Right renal pelvis (tissue), 4 donors: ENCODE results near the gene LINGO1. TPM values are rescaled to one million over a fixed set of nuclear protein-coding genes. Genes with fewer than 3 reads are reported as not detected.

Experiments
- DNase-seq, 4 donors: peaks; one replicate each; pipeline ENCODE4 v3.0.0-alpha.2; 2013; ENCODE audit warnings: low read depth in 4 of 4, low spot score in 3 of 4, missing footprints in 1 of 4
- polyA plus RNA-seq, 4 donors: library from polyadenylated mRNA; unstranded; fragments of 120-200 nt; gene quantifications; one replicate each; pipeline ENCODE4 v1.2.1, GENCODE V29; 2013; ENCODE audit not compliant: insufficient read length in 4 of 4

The LINGO1 gene
- polyA plus RNA-seq, 4 donors: 14.3 to 18.2 (median 16.3) TPM

DNA sequence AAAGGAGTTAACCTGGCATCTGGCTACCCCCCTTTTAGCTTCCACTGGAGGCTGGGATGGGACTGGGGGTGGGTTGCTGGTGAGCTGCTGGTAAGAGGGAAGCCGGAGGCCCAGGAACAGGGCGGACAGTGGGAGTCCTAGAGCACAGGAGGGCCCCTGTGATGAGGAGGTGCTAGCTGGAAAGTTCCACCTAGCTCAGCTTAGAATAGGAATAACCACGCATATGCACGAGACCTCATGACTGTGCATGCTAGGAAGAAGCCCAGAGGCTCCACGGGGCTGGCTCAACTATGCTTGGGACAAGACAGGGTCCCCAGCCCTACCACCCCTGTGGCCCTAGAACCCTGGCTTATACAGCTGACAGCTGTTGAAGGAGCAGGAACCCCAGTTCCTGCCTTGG is 34.1 kb downstream of the LINGO1 start:
- no peak for DNase-seq

GRCh38 chr15:77597804-77598453 is 34.8 kb downstream of the LINGO1 start:
- no peak for DNase-seq

GRCh38 chr15:77596821-77597803 is 35.6 kb downstream of the LINGO1 start:
- DNase-seq: no peak

GRCh38 chr15:77595231-77595630 is 37.5 kb downstream of the LINGO1 start:
- no peak for DNase-seq

DNA sequence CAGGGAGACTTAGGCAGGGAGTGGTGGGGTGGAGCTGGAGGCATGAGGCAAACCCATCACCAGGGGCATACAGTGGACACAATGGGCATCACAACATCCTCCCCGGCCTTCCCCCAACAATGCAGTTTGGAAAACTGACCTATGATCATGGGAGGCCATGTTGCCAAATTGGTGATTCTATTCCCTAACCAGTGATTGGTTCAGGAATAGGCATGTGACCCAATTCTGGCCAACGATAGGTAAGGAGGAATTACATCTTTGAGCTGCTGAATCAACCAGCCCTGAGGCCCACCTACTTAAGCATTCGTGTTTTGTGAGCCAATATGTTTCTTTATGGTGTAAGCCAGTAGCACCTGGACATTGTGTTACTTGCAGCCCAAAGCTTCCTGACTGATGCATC is 40.0 kb downstream of the LINGO1 start:
- DNase-seq: no peak

DNA sequence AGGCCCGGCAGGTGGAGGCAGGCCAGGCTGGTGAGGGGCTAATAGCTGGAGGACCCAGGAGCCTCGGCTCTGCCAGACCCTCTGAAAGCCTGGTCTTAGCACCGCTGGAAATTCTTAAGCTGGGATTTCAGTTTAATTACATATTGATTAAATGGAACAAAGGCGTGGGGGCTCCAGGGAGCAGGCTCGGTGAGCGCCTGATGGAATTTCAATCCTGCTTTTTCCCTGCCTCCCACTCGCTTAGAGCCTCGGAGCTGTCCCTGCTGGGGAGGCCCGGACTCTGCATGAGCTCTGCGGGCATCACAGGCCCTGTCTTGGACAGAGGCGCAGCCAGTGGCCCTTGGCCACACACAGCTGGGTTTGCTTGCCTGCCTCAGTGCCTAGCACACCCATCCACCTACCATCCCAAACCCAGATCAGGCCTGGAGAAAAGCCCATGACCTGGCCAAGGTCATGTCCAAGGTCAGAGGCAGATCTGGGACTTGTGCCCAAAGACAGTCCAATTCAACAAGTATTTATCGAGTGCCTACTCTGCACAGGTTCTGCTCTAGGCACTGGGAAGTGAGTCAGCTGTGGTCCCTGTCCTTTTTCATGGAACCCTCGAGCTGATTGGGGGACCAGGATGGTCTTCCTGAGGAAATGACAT is 40.6 kb downstream of the LINGO1 start:
- no peak for DNase-seq

DNA sequence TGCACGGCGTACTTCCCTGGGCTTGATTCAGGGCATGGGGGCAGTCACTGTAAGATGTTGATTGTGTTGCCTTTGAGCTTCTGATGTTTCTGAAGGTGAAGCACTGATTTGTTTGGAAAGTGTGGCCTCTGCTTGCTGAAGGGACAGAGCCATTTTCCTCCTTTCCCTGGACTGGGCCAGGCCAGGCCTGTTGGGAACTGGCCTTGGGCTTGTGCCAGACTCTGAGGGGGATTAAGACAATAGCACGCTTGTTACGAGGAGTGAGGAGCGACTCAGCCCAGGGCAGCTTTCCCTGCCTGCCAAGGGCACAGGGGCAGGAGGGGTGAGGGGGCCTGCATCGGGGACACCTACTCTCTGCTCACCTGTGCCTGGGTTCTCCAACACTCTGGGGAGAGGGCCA is 42.9 kb downstream of the LINGO1 start:
- DNase-seq: no peak

GRCh38 chr15:77588126-77588525 is 44.6 kb downstream of the LINGO1 start:
- DNase-seq: no peak

- DNase-seq: no peak
Observed at GRCh38 chr15:77584691-77585090, 48.0 kb downstream of the LINGO1 start.

- DNase-seq: no peak
Observed at GRCh38 chr15:77584201-77584600, 48.5 kb downstream of the LINGO1 start.

DNA sequence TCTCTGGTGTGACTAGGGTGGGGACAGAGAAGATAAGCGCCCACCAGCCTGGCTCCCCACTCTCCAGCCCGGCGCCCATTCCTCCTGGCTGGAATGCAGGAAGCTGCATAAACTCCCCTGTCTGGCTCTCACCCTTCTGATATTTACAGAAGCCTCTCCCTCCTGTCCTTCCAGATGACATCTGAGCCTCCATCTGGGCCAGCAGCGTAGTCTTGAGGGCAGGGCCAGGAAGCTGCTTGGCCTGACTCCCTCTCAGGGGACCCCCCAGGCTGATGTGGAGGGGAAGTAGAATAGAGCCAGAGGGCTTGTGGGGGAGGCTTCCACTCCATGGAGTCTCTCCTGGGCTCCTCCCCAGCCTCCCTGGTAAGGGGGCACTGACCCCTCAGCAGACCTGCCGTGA is 49.9 kb downstream of the LINGO1 start:
- DNase-seq: no peak

DNA sequence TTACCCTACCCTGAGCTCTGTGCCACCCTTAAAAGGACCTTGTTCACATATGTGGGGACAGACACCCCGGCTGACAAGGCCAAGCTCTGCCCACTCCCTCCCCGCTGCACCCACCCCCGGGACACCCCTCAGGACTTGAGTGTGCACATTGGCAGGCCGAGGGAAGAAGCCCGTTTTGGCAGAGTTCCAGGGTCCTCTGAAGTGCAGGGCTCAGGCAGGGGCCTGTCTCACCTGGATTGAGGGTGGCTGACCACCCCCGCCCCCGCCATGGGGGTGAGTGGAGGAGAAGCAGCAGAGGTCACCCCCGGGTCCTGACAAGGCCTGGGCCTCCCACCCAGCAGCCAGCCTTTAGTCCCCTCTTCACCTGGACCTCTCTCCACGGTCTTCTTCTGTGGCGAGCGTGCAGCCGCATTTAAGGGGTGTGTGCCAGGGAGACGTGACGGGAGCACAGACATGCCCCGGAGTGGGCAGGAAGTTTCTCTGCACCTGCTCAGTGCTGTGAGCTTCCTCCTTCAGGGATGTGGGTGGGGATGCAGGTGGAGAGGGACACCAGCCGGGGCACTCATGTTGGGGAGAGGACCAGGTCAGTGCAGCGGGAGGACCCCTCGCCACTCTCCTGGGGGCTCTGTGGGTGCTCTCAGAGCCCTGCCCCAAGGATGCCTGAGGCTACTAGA is 50.7 kb downstream of the LINGO1 start:
- no peak for DNase-seq

DNA sequence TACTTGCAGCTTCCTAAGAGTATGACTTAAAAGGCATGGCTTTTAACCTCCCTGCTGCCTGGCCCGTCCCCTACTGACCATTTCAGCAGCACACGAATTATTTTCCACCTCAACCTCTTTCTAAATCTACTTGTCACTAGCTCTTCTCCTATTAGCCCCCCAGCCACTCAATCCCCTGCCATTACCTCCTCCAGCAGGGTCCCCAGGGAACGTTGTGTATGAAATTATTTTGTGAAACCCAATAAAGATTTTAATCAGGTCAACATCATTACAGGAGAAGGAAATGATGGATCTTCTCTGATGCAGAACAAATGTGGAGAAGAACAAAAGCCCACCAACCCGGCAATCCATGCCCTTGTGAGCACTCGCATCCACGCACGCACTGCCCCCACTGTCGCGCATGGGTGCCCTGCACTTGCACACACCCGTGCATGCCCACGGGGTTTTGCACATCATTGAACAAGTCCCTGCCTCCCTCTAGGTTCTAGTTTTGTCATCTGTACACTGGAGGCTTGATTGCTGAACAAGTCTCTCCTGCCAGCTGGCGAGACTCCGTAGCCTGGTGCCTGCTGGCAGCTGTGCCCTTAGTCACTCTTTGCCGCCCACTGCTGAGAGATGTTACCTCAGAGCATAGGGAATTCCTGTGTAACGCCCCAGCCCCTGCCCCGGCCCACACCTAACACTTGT is 51.6 kb downstream of the LINGO1 start:
- DNase-seq: no peak

GRCh38 chr15:77579498-77580188 is 53.1 kb downstream of the LINGO1 start:
- DNase-seq: no peak

DNA sequence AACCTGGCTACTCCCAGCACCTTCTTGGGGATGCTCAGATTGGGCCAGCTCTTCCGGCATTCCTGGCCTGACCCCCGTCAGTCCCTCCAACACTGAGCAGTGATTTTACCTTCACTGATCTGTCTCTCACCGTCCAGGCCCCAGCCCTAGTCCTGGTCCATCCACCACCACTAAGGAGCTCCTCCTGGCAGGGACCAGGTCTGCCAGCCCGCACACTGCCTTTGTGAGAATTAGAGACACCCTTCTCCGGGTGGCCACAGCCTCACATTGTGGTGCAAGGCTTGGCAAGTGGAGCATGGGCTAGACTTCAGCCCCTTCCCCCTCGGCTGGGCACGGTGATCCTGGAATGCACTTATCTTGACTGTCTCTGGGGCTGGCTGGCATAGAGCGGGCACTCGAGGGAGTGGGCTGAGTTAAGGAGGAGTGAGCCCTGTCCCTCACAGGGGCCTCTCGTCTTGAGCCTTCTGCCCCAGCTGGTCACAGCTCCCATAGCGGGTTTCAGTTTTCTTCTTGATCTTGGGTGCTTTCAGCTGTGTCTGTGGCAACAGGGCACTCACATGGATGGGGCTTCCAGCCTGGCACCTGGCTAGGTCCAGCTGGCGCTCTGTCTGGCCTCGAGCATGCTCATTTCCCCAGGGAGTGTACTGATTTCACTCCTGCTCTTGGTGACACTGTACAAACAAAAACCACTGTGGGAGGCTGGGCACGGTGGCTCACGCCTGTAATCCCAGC is 53.9 kb downstream of the LINGO1 start:
- no peak for DNase-seq

DNA sequence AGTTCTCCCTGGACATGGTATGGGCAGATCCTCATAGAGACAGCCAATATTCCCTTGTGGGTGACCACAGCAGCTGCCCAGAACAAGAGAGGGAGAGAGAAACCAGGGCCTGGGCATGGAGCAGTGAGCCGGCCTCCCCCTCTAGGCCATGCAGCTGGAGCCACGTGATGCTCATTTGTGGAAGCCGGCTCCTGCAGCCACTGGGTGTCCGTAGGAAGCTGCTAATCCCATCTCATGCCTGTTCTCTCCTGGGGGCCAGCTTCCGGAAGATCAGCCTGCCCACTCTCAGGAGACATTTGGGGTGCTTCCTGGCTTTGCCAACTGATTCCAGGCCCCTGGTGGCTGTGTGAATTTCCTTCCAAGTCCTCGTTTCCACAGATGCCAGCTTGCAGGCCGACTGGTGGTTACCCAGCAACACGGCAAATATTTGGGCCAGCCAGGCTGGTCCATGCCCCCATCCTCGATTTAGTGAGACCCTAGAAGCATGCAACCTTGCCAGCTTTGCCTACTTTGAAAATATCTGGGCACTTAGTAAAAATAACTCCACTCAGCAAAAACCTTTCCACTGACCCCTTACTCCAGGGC is 55.3 kb downstream of the LINGO1 start:
- no peak for DNase-seq

DNA sequence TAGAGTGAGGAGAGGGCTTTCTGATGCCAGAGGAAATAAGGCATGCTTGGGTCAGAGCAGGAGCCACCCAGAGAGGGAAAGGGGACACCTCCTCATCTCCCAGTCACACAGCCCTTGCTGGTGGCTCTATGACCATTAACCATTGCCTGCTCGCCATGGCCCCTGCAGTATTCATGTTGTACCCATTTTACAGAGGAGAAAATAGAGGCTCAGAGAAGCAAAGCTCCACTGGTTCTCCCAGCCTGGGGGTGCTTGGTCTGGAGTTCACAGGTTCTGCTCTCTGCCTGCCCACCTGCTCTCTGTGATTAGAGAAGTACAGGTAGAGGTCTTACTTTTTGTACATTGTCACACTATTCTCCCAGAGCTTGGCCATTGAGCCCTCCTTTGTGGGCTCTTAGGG is 56.2 kb downstream of the LINGO1 start:
- no peak for DNase-seq

- DNase-seq: no peak
Observed at GRCh38 chr15:77575203-77575934, 57.3 kb downstream of the LINGO1 start.
